ENCODE data around the gene SH3RF3. TPM values are rescaled to one million over a fixed set of nuclear protein-coding genes. Genes with fewer than 3 reads are reported as not detected.
"Not testable (repeated sequence)": the region's sequence is repeated elsewhere in the genome, so short reads cannot be mapped to it uniquely, and the experiment has no call there.

Gene SH3RF3
- polyA plus RNA-seq, 1 donor (not counting 4 experiments of a cell fraction or from before 2014, with no cell fraction given): 0.08 TPM

GRCh38 chr2:109220860-109221259 lies 91.9 kb downstream of the SH3RF3 start:
- no peaks in the 10 kb centered on the region for H3K9me3 ChIP-seq (ENCODE audit: control insufficient read depth, low read depth, low read length)
- H4K20me1 ChIP-seq (ENCODE audit: control insufficient read depth, extremely low read depth, insufficient read depth, low read length): peaks cover 2% of the 10 kb centered on the region
- H3K36me3 ChIP-seq (ENCODE audit: control insufficient read depth in 2 of 2, extremely low read depth in 1 of 2, insufficient read depth in 2 of 2, low read length in 2 of 2): no peaks in the 10 kb centered on the region
- no peak for DNase-seq (ENCODE audit: low read depth, low spot score)
- H3K4me2 ChIP-seq (ENCODE audit: control insufficient read depth, extremely low read depth, insufficient read depth, low read depth, low read length): no peak overlapping the region
- TF ChIP-seq CTCF (optimal IDR thresholded peaks at IDR 0.05 in 1 of 3, IDR thresholded peaks at IDR 0.05 in 1 of 3, conservative IDR thresholded peaks at IDR 0.05 in 1 of 3; ENCODE audit: extremely low read depth in 1 of 3, insufficient read depth in 2 of 3, low read length in 3 of 3): no peak
- no peak for TF ChIP-seq EZH2 (IDR thresholded peaks at IDR 0.05; ENCODE audit: low read length)
- dilution Hi-C loops (cut with MboI; ENCODE audit: extremely low pct_ligation_motif_present, low sequenced_read_pairs): no loop called here
- H2AFZ ChIP-seq (ENCODE audit: control insufficient read depth, low read length): no peak overlapping the region
- H3K4me1 ChIP-seq (ENCODE audit: control insufficient read depth, extremely low read depth, insufficient read depth, low read length): no peaks in the 10 kb centered on the region
- no peaks in the 10 kb centered on the region for H3K79me2 ChIP-seq (ENCODE audit: control insufficient read depth, insufficient read depth, low read length)
- H3K9me1 ChIP-seq (ENCODE audit: control insufficient read depth, extremely low read depth, insufficient read depth, low read length): no peaks in the 10 kb centered on the region
- no peak overlapping the region for H3K27ac ChIP-seq (ENCODE audit: control insufficient read depth, insufficient read depth, low read length)
- H3K9ac ChIP-seq (ENCODE audit: control insufficient read depth, extremely low read depth, insufficient read depth, low read length): no peak overlapping the region
- H3K27me3 ChIP-seq (ENCODE audit: control insufficient read depth, extremely low read depth, insufficient read depth, low read length): peaks cover 38% of the 10 kb centered on the region
- no peak overlapping the region for H3K4me3 ChIP-seq (ENCODE audit: control insufficient read depth in 2 of 3, extremely low read depth in 1 of 3, insufficient read depth in 2 of 3, low read depth in 1 of 3, low read length in 3 of 3)
- no peak for FAIRE-seq

- FAIRE-seq; H3K9me1 ChIP-seq (ENCODE audit: control insufficient read depth, extremely low read depth, insufficient read depth, low read length): not testable (repeated sequence)
Observed at GRCh38 chr2:109221316-109221715, 92.3 kb downstream of the SH3RF3 start.

GRCh38 chr2:109222422-109222821 lies 93.4 kb downstream of the SH3RF3 start:
- no peaks in the 10 kb centered on the region for H3K79me2 ChIP-seq (ENCODE audit: control insufficient read depth, insufficient read depth, low read length)
- H3K4me3 ChIP-seq (ENCODE audit: control insufficient read depth in 2 of 3, extremely low read depth in 1 of 3, insufficient read depth in 2 of 3, low read depth in 1 of 3, low read length in 3 of 3): no peak overlapping the region
- H4K20me1 ChIP-seq (ENCODE audit: control insufficient read depth, extremely low read depth, insufficient read depth, low read length): no peaks in the 10 kb centered on the region
- H3K9ac ChIP-seq (ENCODE audit: control insufficient read depth, extremely low read depth, insufficient read depth, low read length): no peak overlapping the region
- TF ChIP-seq CTCF (optimal IDR thresholded peaks at IDR 0.05 in 1 of 3, IDR thresholded peaks at IDR 0.05 in 1 of 3, conservative IDR thresholded peaks at IDR 0.05 in 1 of 3; ENCODE audit: extremely low read depth in 1 of 3, insufficient read depth in 2 of 3, low read length in 3 of 3) (no peak), EZH2 (IDR thresholded peaks at IDR 0.05; ENCODE audit: low read length) (no peak)
- FAIRE-seq (no peak), DNase-seq (ENCODE audit: low read depth, low spot score) (no peak)
- peaks cover 37% of the 10 kb centered on the region for H3K27me3 ChIP-seq (ENCODE audit: control insufficient read depth, extremely low read depth, insufficient read depth, low read length)
- dilution Hi-C loops (cut with MboI; ENCODE audit: extremely low pct_ligation_motif_present, low sequenced_read_pairs): no loop called here
- no peak overlapping the region for H3K27ac ChIP-seq (ENCODE audit: control insufficient read depth, insufficient read depth, low read length)
- H3K9me1 ChIP-seq (ENCODE audit: control insufficient read depth, extremely low read depth, insufficient read depth, low read length): no peaks in the 10 kb centered on the region
- H3K4me2 ChIP-seq (ENCODE audit: control insufficient read depth, extremely low read depth, insufficient read depth, low read depth, low read length): no peak overlapping the region
- no peak overlapping the region for H2AFZ ChIP-seq (ENCODE audit: control insufficient read depth, low read length)
- H3K9me3 ChIP-seq (ENCODE audit: control insufficient read depth, low read depth, low read length): no peaks in the 10 kb centered on the region
- H3K36me3 ChIP-seq (ENCODE audit: control insufficient read depth in 2 of 2, extremely low read depth in 1 of 2, insufficient read depth in 2 of 2, low read length in 2 of 2): no peaks in the 10 kb centered on the region
- no peaks in the 10 kb centered on the region for H3K4me1 ChIP-seq (ENCODE audit: control insufficient read depth, extremely low read depth, insufficient read depth, low read length)

More at GRCh38 chr2:109221316-109221715, 92.3 kb downstream of the SH3RF3 start:
- H3K4me3 ChIP-seq (ENCODE audit: control insufficient read depth in 2 of 3, extremely low read depth in 1 of 3, insufficient read depth in 2 of 3, low read depth in 1 of 3, low read length in 3 of 3); H3K9me3 ChIP-seq (ENCODE audit: control insufficient read depth, low read depth, low read length); H3K4me2 ChIP-seq (ENCODE audit: control insufficient read depth, extremely low read depth, insufficient read depth, low read depth, low read length); H3K79me2 ChIP-seq (ENCODE audit: control insufficient read depth, insufficient read depth, low read length); H3K4me1 ChIP-seq (ENCODE audit: control insufficient read depth, extremely low read depth, insufficient read depth, low read length); H2AFZ ChIP-seq (ENCODE audit: control insufficient read depth, low read length); H3K27ac ChIP-seq (ENCODE audit: control insufficient read depth, insufficient read depth, low read length); dilution Hi-C loops (cut with MboI; ENCODE audit: extremely low pct_ligation_motif_present, low sequenced_read_pairs); H3K36me3 ChIP-seq (ENCODE audit: control insufficient read depth in 2 of 2, extremely low read depth in 1 of 2, insufficient read depth in 2 of 2, low read length in 2 of 2); H3K9ac ChIP-seq (ENCODE audit: control insufficient read depth, extremely low read depth, insufficient read depth, low read length); H4K20me1 ChIP-seq (ENCODE audit: control insufficient read depth, extremely low read depth, insufficient read depth, low read length); DNase-seq (ENCODE audit: low read depth, low spot score): not testable (repeated sequence)
- peaks cover 36% of the 10 kb centered on the region for H3K27me3 ChIP-seq (ENCODE audit: control insufficient read depth, extremely low read depth, insufficient read depth, low read length)

All from keratinocyte (primary cell).